ENCODE results near the gene CELF2.

CELF2 gene

DNA sequence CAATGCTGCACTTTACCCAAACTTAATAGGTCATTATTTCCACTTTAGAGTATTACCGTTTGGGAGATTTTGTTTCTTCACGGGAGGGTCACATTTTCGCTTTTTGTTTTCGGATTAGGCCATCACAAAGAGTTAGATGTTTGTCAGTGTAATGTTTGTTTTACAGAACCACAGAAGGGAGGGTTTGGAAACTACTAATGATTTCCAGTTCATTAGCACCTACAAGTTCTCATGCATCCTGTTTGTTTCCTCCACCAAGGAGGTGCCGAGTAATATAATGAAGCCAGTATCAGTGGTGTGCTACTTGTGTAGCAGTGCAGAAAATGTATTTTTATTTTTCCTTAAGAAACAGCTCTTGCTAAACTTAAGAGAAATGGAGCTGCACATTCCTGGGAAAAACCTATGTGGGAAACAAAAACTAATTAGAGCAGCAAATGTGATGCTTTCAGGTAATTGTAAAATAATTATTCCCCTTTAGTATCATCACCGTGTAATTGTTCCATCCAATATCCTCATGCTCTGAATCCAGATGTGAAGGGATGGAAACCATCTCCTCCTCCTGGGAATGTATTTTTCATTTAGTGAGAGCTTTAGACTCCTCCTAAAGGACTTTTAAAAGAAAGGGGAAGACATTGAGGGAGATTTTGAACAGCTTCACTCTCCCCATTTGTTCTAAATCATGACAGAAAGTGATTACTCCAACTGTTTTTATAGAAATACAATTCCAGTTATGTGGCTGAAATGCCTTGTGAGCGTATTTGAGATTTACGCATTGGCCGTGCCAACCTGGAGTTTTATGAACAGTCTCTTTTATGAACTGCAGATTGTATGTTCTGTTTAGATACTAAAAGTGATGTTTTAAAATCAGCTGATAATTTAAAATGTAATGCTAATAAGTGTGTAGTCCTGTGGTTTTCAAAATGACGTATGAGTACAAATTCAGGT is 5.6 kb downstream of the CELF2 start:
- no peak for DNase-seq

DNA sequence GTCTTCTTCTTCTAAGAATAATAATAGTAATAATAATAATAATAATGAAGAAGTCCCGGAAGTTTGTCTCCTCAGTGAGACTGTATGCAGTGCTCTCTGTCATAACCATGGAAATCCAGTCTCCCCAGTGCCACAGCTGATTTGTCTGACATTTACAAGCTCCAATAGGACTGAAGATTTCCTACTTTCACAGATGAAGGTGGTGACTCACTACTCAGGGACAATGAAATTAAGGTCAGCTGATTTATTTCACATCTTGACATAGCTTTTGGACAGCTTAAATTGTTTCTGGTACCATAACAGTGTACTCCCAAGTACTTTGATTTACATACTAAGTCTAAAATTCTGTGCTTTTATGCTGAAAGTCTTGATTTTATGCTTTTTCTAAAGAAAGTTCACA is 6.9 kb downstream of the CELF2 start:
- peak; percentile 10 for DNase-seq

DNA sequence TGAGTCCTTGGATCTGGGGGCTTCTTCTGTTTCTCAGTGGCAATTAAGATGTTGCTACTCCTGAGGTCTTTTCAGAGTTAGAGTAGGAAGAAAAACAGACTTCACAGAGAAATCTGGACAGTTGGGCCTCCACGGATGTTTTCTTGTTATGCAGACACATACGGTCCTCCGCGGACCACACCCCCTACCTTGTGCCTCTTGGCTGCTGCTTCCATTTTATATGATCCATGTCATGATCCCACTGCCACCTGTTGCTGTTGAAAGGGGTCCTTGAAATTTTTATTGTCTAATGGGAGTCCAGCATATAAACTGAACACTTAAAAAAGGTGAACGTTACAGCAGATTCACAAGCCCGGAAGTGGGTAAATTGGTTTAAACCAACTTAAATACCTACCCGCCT is 8.3 kb downstream of the CELF2 start:
- no peak for DNase-seq

DNA sequence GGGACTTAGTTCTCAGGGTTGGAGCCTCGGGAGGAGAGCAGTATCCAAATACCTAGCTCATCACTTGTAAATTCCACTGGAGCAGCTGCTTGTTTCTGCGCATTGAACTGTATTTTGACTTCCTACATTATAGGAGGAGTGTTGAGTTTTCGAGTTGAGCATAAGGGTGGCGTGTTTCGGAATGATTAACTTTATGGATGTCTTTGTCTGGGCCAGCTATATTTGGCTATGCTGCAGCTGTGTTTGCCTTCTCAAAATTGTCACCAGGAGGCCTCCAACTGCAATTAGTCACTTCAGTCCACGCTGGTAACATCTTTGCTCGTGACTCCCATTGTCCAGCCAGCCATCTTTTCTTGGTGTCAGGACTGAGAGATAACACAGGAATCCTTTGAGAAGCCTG is 9.1 kb downstream of the CELF2 start:
- DNase-seq = no peak

DNA sequence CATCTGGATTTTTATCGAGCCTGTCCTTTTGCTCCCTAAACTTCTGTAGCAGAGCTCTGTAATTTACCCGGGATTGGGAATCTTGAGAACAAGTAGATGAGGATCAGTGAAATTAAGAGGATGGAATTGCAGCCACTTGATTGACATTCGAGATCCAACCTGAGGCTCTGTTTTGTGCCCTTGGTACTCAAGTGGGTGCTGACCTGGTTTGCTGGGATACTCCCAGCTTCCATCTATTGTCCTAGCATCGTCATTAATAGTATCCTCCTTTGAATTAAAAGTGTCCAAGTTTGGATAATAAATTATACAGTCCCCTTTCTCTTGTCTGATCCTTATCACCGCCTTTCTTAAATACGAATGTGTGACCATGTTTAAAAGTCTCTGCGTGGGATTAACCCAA is 17.1 kb downstream of the CELF2 start:
- DNase-seq = no peak

DNA sequence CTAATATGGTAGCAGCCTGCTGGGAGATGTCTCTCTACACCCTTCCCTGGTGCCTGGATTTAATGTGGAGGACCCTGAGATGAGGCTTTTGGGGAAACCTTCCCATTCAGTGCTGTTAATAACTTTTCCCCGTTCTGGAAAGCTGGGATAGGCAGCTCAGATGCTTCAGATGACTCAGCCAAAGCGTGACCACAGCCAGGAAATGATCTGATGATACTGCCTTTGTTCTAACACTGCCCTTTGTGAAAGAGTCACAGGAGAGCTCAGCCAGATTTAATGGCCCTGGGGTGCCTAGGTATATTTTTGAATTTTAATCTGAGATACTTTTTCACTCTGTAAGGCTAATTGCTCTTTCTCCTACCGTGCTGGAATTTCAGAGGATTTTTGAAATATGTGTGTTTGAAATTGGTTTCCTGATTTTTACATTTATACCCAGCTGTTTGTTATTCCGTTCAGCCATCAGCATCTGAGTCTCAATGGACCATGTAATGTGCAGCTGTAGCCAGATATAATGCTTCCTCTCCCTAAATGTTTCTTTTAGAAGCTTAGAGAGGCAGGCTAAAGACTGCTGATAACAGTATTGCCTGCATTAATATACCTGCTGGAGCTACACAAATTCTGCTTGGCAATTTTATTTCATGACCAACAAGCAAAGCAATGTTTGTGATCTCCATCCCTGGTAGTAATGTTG is 17.8 kb downstream of the CELF2 start:
- DNase-seq = peak; percentile 16

DNA sequence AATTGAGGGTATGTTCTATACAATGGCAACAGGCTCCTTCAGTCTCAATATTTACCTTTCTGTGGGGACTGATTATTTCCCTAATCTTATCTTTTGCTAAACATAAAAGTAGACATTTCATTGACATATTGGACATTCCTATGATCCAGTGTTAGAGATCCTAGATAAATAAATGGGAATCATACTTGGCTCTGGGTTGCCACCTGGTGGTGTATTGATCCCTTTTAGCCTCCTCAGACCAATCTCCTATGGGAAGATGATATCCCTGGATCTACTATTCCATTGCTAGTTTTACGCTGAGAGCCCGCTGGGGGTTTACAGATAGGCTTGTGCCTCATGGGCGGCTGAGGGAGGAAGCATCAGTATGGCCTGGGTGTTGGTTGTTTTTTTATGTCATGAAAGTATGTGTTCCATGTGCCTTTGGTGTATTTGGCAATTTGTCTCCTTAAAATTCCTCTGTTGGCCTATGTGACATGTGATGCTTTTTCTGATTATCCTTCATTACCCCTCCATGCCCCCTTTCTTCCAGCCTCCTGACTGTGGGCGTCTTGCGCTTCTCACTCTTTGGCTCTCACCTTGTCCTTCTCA is 18.8 kb downstream of the CELF2 start:
- DNase-seq = peak; percentile 37

DNA sequence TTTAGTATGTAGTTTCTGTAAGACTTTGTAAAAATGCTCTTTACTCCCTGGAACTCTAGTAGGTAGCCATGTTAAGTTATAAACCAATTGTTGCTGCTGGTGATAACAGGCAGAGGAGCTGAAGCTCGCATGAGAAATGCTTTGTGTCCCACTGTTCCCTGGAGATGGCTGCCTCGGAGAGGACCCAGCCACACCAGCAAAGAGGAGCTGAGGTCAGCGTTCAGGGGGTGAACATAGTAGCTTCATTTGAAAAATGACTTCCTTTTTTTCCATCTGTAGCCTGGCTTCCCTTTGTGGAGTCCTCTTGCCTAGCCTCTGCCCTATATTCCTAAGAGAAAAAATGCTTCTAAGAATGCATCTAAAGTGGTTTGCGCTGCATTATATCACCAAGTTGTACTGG is 20.3 kb downstream of the CELF2 start:
- DNase-seq = no peak

DNA sequence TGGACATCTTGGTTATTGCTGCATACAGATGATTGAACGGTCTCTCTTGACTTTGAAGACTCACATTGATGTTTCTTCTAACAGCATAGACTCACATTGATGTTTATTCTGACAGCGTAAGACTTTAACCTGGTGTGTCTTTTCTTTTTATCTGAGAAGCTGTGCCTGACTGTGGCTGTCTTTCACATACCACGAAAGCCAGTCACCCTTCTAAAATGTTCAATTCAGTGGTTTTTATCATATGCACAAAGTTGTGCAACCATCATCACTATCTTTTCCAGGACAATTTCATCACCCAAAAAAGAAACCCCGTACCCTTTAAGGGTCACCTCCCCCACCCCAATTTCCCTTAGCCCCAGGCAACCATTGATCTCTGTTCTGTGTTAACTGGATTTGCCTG is 24.7 kb downstream of the CELF2 start:
- DNase-seq = peak; percentile 50

DNA sequence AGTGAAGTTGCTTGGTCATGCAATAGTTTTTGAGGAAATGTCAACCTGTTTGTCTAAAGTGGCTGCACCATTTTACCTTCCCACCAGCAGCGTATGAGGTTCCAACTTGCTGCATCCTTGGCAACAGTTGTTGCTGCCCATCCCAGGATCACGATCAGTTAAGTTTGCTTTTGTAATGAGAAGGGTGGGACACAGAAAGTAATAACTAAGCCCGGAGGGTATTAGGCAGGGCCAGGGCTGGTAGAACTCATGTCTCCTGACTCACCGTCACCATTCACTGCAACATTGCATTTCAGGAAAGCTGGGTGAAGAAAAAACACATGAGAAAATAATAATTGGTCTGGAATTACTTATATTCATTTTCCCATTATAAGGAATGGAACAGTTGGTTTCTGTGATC is 25.4 kb downstream of the CELF2 start:
- DNase-seq = no peak

DNA sequence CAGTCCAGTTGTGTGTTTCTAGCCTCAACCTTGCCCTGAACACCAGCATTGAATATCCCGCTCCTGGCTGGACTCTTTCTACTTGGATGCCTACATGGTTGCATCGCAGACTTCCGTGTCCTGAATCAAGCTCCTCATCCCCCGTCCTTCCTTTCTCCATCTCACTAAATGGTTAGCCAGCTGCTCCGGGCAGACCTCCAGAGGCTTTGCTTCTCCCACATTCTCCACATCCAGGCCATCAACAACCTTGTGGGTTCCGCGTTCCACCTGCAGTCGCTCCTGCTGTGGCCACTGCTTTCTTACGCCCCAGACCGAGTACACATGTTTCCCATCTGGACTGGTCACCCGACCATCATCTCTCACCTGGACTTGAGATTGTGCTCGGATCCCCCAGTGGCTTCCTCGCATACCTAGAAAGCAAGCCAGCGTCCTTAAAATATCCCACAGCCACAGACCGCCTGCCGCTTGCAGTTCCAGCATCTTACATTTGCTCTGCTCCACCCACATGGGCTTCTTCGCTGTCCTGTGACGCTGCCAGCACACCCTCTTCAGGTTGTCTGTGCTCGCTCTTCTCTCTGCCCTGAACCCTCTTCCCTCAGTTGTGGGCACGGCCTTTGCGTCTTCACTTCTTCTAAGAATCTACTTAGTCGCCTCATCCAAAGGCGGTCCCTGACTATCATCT is 25.9 kb downstream of the CELF2 start:
- DNase-seq = no peak

DNA sequence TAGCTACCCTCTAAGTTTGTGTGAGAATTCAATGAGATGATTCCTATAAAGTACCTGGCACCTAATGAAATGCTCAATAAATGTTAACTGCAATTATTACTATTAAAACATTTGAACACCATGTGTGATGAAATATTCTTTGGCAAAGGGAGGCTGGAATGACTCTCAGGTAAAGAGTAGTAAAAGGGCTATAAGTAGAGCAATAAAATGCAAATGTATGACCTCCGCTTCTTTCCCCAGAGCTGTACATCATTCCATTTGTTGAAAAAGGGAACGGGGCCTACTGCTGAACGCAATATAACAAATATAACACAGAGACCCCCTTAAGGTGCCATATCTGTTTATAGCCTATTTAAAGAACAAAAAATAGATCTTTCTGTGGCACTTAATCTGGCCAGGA is 27.8 kb downstream of the CELF2 start:
- DNase-seq = no peak

DNA sequence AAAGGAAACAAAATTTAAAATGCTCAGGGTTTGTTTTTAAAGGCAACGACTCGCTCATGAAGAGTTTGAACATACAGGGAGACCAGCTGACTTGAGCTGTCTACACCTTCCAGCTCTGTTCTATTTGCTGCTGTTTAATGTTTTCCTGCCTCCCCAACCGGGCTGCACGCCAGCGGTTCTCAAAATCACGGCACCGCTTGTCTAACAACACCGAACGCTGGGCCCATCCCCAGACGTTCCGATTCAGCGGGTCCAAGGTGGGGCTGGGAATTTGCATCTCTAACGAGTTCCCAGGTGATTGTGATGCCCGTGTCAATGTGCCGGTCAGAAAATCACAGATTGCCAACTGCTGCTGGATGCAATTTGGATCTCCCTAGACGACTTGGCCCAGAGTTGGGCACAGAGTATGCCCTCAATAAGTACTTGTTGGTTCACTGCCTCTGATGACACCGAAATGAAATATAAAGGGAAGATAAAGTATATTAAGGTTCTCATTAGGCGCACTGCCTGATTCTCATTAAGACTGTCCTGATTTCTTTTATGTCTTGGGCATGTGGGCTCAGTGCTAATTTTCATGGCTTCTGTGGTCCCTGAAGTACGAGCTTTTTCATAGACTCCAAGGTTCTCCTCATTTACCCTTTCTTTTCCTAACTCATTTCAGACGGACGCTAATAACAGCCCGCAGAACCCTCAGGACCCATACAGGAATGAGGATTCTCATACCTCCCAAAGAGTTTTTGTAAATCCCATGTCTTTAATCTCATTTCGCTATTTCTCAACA is 28.5 kb downstream of the CELF2 start:
- no peak for DNase-seq

DNA sequence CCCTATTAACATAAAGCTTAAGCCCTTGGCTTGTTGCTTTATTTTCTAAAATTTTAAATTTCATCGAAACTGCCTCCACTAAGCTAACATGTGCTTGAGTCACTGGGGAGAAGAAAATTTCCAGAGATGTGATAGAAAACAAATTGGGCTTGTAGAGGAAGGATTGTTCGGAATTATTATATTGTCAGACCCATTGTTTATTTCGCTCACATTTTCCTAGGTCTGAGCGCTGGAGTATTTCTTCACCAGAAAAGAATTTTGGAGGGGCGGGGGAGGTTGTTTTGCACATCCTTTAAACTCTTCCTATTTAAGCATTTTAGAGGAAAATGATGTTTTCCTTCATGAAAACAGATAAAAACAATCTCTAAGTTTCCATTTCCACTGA is 29.1 kb downstream of the CELF2 start:
- DNase-seq = no peak

DNA sequence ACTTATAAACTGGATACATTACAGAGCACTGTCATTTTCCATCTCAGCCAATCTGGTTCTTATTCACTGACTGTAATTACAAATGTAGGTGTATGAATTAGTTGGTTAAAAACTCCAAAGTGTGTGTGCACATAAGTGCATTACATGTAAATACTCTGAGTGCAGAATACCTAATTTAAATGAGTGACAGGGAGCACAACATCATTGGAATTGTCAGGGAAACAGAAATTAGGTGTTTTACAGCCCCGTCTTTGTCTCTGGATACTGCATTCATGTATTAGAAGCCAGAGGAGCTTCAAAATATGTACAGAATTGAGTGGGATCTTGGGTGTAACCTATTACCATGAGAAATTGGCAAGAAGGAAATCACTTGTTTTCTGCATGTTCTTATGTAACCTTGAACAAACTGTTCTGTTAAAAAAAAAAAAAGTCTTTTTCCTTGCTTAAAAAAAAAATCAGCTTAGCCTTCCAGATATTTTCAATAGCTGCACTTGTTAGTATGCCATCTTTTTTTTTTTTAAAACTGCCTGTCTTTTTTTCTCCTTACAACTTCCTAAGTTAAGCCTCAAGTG is 31.1 kb downstream of the CELF2 start:
- no peak for DNase-seq

DNA sequence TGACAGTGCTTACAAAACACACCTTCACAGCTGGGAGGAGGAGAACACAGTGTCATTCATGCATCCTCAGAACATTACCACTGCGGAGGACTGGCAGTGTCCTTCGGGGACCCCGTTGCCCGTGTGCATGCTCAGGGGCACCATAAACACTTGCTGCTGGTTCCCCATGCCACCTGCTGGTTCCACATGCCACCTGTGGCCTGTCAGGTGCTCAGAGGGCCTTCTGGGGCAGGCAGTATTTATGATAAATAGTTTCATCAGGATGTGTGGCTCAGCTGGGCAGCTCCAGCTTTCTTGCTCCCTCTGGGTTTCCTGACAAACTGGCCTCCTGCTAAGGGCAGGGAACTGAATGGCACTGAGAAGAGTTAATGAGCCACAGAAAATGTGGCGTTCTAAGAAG is 32.1 kb downstream of the CELF2 start:
- no peak for DNase-seq

DNA sequence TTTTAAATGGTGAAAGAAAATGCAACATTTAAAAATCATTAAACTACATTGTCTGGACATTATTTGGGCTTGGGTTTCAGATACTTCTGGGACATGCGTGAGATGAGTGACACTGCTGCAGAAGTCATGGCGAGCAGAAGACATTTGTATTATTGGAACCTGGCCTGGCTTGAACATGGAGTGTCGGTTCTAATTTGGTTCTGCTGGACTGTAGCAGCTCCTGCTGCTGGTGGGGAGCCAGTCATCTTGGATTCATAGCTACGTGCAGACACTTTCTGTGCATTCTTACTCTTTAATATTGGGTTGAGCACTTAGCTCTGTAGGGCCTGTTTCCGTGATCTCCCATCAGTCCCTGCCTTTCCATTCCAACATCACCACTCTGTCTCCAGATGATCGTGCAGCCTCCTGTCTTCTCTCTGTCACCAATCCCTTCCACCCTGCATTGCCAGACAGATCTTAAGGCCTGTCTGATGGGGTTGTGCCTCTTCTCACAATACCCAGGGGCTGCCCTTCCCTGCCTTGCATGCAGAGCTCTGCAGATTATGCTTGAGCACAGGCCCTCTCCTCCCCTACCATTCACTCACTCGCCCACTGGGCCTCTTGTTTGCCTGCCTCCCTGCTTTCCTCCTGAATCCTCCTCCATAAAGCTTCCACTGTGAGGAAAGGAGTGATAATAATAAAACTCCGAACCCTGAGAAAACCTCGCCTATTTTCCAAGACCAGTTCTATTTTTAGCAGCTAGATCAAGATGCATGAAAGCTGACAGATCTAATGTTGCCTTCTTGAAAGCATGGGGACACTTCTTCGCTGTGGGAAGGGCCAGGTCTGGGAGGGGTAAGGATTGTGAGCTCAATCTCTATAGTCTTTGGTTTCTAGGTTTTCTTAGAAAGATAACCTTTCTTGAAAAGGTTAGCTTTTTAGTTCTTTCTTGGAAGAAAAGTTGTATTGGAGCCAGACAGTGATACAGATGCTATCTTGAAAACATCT is 32.9 kb downstream of the CELF2 start:
- DNase-seq = no peak

DNA sequence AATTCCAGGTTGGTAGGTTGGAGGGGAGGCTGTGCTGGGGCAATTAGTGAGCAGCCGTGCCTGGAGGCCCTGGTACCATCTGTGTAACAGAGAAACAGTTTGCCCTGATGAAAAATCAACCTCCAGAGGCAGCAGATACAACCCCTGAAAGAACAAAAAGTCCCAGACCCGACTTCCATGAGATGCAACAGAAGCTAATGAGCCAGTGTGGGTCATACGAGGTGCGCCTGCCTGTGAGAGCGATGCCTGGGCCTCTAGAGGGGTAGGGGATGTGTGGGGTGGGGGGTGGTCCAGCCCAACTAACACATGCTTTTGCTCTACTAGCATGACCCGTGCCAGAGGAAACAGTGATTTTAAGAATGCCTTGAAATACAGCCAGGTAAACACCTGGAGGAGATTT is 39.3 kb downstream of the CELF2 start:
- DNase-seq = no peak

DNA sequence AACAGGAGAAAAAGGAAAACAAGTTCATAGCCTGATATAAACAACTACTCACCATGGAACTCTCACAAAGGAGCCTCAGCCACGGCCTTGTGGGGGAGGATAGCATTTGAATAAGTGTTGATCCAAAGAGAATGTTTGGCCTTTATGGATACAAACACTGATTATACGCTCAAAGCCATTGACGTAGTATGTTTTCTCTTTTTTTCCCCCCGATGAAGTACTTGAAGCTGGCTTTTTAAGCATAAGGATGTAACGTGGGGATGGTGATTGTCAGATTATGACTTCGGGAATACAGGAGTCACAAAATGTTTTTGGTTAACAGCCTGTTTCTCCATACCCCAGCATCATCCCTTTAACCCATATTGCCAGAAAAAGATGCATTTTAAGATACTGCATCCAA is 39.8 kb downstream of the CELF2 start:
- DNase-seq = no peak

DNA sequence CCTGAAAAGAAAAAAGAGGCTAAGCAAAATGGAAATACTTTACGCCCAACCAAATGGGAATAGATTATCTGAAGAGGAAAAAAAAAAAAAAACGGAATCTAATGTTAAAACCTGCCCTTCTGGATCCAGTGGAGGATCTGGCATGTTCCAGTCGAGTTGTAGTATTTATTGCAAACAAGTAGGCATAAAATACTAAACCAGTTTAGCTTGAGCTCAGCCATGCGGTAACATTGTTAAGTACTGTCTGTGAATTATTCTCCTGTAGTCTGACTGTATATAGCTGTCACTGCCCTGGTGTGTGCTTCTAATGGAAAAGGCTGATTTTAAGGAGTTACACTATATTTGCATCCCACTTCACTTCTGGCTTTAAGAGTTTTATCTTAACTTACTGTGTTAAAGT is 40.3 kb downstream of the CELF2 start:
- DNase-seq = no peak

DNA sequence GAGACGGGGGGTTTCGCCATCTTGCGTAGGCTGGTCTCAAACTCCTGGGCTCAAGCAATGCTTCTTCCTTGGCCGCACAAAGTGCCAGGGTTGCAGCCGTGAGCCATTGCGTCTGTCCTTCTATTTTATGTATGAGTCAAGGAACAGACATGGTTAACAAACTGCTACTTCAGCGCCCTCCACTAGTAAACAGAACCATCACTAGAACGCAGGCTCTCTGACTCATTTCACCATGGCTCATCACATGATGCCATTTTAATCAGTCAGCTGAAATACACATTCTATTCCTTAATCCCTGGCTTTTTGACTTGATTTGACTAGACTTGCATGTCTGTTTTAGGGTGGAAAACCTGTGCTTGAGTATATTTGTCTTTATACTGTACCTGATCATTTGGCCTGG is 41.3 kb downstream of the CELF2 start:
- no peak for DNase-seq
